Measurements from ENCODE around the gene DAGLA.

GRCh38 chr11:61647529-61647928, 32.7 kb upstream of the DAGLA start:
- TF ChIP-seq, protein P1, sequence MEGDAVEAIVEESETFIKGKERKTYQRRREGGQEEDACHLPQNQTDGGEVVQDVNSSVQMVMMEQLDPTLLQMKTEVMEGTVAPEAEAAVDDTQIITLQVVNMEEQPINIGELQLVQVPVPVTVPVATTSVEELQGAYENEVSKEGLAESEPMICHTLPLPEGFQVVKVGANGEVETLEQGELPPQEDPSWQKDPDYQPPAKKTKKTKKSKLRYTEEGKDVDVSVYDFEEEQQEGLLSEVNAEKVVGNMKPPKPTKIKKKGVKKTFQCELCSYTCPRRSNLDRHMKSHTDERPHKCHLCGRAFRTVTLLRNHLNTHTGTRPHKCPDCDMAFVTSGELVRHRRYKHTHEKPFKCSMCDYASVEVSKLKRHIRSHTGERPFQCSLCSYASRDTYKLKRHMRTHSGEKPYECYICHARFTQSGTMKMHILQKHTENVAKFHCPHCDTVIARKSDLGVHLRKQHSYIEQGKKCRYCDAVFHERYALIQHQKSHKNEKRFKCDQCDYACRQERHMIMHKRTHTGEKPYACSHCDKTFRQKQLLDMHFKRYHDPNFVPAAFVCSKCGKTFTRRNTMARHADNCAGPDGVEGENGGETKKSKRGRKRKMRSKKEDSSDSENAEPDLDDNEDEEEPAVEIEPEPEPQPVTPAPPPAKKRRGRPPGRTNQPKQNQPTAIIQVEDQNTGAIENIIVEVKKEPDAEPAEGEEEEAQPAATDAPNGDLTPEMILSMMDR (IDR thresholded peaks at IDR 0.05) = no peak
- no peak for TF ChIP-seq POLR2A (IDR thresholded peaks at IDR 0.05; ENCODE audit: low read depth)
- no peak for TF ChIP-seq EP300 (IDR thresholded peaks at IDR 0.05)
- TF ChIP-seq POLR2AphosphoS5 (IDR thresholded peaks at IDR 0.05) = no peak
